ENCODE measurements around the gene MT1B. TPM values are rescaled to one million over a fixed set of nuclear protein-coding genes. Genes with fewer than 3 reads are reported as not detected.
A peak's percentile ranks its signal among the peaks of the same experiment; 100 is the strongest.

MT1B gene
- polyA plus RNA-seq, 1 of the 3 experiments (the other 2 are of a cell fraction) = not detected

- Histone ChIP-seq H4K20me1 (ENCODE audit: insufficient read depth) (no peaks in the 10 kb centered on the region), H3K27ac (ENCODE audit: low read depth in 2 of 2, low read length in 1 of 2) (no peak overlapping the region), H3K4me1 (ENCODE audit: control insufficient read depth in 1 of 2, insufficient read depth in 2 of 2, low read depth in 1 of 2, low read length in 1 of 2) (peaks cover 0 to 7% of the 10 kb centered on the region in 2 experiments; a peak in 2 of 4 replicates), H3K27me3 (ENCODE audit: insufficient read depth) (0 out of 2 replicates have a peak, but pooled peaks cover 19% of the 10 kb centered on the region), H3K4me3 (ENCODE audit: low read depth in 2 of 2, low read length in 1 of 2) (no peak overlapping the region), H3K36me3 (replicated peaks in 1 of 2; ENCODE audit: control insufficient read depth in 1 of 2, insufficient read depth in 2 of 2, low read length in 1 of 2) (no peaks in the 10 kb centered on the region), H3K9me2 (no peaks in the 10 kb centered on the region), H3K9ac (no peak overlapping the region), H2AFZ (ENCODE audit: low read depth) (no peak overlapping the region), H3K79me2 (ENCODE audit: insufficient read depth) (no peaks in the 10 kb centered on the region), H3K9me3 (no peaks in the 10 kb centered on the region), H3K4me2 (no peak overlapping the region), H3F3A (replicated peaks; ENCODE audit: insufficient read depth) (no peaks in the 10 kb centered on the region)
- TF ChIP-seq EP300 (IDR thresholded peaks at IDR 0.05; ENCODE audit: borderline replicate concordance in 1 of 2, low read depth in 1 of 2, low read length in 1 of 2) = no peak
- TF ChIP-seq, protein P1, sequence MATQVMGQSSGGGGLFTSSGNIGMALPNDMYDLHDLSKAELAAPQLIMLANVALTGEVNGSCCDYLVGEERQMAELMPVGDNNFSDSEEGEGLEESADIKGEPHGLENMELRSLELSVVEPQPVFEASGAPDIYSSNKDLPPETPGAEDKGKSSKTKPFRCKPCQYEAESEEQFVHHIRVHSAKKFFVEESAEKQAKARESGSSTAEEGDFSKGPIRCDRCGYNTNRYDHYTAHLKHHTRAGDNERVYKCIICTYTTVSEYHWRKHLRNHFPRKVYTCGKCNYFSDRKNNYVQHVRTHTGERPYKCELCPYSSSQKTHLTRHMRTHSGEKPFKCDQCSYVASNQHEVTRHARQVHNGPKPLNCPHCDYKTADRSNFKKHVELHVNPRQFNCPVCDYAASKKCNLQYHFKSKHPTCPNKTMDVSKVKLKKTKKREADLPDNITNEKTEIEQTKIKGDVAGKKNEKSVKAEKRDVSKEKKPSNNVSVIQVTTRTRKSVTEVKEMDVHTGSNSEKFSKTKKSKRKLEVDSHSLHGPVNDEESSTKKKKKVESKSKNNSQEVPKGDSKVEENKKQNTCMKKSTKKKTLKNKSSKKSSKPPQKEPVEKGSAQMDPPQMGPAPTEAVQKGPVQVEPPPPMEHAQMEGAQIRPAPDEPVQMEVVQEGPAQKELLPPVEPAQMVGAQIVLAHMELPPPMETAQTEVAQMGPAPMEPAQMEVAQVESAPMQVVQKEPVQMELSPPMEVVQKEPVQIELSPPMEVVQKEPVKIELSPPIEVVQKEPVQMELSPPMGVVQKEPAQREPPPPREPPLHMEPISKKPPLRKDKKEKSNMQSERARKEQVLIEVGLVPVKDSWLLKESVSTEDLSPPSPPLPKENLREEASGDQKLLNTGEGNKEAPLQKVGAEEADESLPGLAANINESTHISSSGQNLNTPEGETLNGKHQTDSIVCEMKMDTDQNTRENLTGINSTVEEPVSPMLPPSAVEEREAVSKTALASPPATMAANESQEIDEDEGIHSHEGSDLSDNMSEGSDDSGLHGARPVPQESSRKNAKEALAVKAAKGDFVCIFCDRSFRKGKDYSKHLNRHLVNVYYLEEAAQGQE (IDR thresholded peaks at IDR 0.05; ENCODE audit: low read depth, low read length) = peak; percentile 82
- WGBS (ENCODE audit: low lambda C conversion rate) = 0% methylated on average over 1 of the region's 1 CpG
- POLR2A ChIA-PET = no interaction called here
- CTCF ChIA-PET = no interaction called here
- DNase-seq = no peak
Measured at GRCh38 chr16:56645838-56646237, 5.8 kb upstream of the MT1B start.

GRCh38 chr16:56647641-56648431 is 3.9 kb upstream of the MT1B start:
- WGBS (ENCODE audit: low lambda C conversion rate) = 74% methylated on average over 11 of the region's 33 CpGs
- CTCF ChIA-PET = no interaction called here

More at GRCh38 chr16:56647641-56648431, 3.9 kb upstream of the MT1B start:
- POLR2A ChIA-PET = no interaction called here
- Histone ChIP-seq H3K4me3 (ENCODE audit: low read depth in 2 of 2, low read length in 1 of 2) (no peak overlapping the region), H3K9me2 (no peaks in the 10 kb centered on the region), H3K9ac (no peak overlapping the region), H3K27ac (ENCODE audit: low read depth in 2 of 2, low read length in 1 of 2) (no peak overlapping the region), H3F3A (replicated peaks; ENCODE audit: insufficient read depth) (no peaks in the 10 kb centered on the region), H3K36me3 (replicated peaks in 1 of 2; ENCODE audit: control insufficient read depth in 1 of 2, insufficient read depth in 2 of 2, low read length in 1 of 2) (no peaks in the 10 kb centered on the region), H3K79me2 (ENCODE audit: insufficient read depth) (no peaks in the 10 kb centered on the region), H3K4me2 (no peak overlapping the region), H2AFZ (ENCODE audit: low read depth) (no peak overlapping the region), H4K20me1 (ENCODE audit: insufficient read depth) (no peaks in the 10 kb centered on the region), H3K27me3 (ENCODE audit: insufficient read depth) (0 out of 2 replicates have a peak, but pooled peaks cover 19% of the 10 kb centered on the region), H3K9me3 (no peaks in the 10 kb centered on the region), H3K4me1 (ENCODE audit: control insufficient read depth in 1 of 2, insufficient read depth in 2 of 2, low read depth in 1 of 2, low read length in 1 of 2) (peaks cover 0 to 7% of the 10 kb centered on the region in 2 experiments; a peak in 2 of 4 replicates)
- TF ChIP-seq EZH2phosphoT487 (IDR thresholded peaks at IDR 0.05; ENCODE audit: borderline replicate concordance, low read depth) = no peak
- TF ChIP-seq, protein P1 (IDR thresholded peaks at IDR 0.05; ENCODE audit: low read depth, low read length) = no peak
- no peak for TF ChIP-seq IRF3 (IDR thresholded peaks at IDR 0.05; ENCODE audit: low read depth, low read length)
- no peak for TF ChIP-seq TEAD4 (IDR thresholded peaks at IDR 0.05; ENCODE audit: borderline replicate concordance, insufficient read depth)
- no peak for DNase-seq
